EH (cell line): Measurements from ENCODE around the gene CYP46A1.

Experiments used
- DNase-seq: peaks from one replicate; pipeline ENCODE4 v3.0.0-alpha.2; 2015; ENCODE audit warnings: low read depth

The CYP46A1 gene

DNA sequence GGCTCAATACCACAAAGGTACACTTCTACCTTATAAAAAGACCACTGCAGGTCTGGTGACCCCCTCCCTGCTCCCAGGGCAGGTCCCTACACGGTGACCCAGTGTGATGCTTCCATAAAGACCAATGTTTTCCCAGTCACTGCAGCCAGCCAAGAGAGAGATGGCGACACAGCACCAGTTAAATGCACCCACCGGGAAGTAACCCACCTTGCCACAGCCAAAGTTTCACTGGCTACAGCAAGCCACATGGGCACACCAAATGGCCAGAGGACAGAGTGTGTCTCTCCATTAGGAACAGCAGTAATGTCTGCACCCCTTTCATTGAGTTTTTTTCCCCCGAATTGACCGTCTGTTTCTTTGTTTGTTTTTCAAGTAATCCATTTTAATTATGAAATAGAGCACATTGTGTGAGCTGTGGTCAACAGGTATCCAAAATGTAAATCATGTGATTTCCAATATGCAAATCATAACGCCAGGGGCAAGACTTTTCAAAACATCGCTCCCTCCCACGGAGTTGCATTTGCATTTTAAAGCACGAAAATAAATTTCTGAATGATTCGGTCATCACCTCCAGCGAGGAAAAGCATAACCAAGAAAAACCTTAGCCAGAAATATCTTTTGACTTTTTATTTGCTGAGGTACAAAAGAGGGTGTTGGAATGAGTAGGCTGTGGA, 60.2 kb downstream of the CYP46A1 start:
- peak; percentile 83 for DNase-seq

GRCh38 chr14:99744873-99745224, 60.8 kb downstream of the CYP46A1 start:
- DNase-seq: no peak

DNA sequence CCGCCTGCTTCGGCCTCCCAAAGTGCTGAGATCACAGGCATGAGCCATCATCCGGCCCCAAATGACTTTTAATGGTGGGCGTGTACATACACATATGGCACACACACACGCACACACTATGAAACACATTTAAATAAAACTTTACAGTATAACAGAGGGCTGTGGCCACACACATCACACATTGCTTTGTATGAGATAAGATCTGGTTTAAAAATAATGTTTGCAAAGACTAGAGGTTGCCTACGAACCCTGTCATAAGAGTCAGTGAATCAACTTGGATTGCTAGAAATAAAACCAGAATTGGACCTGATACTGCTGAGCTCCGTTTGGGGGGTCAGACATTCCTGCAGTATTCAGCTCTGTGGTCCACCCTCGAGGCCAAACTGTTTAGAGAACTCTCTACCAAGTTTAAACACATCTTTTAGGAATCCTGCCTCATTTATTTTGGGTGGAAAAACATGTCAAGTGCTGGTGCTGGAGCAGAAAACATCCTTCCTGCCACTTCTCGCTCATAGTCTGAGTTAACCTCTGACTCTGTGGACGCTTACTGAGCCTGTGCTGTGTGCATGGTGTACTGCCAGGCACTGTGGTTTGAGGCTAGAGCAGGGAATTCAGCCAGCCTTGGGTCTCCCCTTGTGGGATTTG, 61.3 kb downstream of the CYP46A1 start:
- peak; percentile 92 for DNase-seq

DNA sequence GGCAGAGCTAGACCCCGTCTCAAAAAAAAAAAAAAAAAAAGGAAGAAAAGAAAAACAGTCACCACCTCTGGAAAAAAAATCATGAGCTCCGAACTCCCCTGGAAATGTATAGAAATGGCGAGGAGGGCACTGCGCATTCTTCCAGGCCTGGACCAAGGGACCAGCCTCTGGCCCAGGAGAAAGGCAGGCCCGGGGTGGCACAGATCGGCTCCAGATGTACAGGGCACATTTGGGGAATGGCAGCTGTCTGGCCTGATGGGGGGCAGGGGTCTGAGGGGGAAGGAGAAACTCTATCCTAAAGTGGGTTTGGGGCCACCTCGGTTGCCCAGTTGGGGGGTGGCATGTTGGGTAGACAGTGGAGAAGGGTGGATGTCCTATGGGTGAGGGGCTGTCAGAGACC, 63.1 kb downstream of the CYP46A1 start:
- no peak for DNase-seq

DNA sequence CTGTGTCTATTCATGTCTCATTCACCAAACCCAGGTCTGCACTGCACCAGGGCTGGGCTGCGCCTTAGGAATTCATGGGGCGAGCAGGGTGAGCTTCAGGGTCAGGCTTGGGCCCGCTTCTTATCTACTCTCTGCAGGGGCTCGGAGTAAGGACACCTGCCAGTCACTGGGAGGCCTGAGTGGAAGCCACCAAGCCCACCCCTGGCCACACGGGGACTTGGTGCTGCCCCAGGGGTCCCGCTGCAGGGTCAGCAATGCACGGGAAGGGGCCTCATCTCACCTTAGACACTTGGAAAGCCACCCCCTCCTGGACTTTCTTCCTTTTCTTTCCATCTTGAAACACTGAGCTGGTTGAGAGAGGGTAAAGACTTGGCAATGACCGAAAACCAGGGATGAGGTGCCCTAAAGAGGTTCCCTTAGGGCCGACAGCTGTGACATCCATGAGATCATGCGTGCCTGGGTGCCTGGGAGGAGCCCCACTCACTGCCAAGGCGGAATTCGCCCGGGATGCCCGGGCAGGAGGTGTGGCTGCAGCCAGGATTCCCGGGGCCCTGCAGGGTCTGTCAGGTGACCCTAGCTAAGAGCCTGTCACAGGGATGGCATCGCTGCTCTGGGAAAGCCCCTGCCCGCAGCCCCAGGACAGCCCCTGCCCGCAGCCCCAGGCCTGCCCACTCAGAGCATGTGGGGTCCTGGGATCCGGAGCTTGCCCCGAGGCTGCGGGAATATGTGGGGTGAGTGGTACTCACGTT, 63.7 kb downstream of the CYP46A1 start:
- DNase-seq: no peak

- DNase-seq: no peak
Observed at GRCh38 chr14:99748529-99748928, 64.4 kb downstream of the CYP46A1 start.

DNA sequence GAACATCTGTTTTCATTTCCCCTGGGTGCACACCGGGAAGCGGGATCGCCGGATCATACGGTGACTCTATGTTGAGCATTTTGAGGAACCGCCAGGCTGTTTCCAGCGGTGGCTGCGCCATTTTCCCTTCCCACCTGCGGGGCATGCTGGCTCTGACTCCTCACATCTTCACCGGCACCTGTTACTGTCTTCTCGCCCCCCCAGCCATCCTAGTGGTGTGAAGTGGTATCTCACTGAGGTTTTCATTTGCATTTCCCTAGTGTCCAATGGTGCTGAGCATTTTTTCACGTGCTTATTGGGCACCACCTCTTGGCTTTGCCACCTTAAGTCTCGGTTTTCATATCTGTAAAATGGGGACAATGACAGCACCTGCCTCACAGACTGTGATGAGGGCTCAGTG, 65.0 kb downstream of the CYP46A1 start:
- DNase-seq: no peak

- no peak for DNase-seq
Observed at GRCh38 chr14:99749763-99750715, 65.9 kb downstream of the CYP46A1 start.

GRCh38 chr14:99750746-99751450, 66.8 kb downstream of the CYP46A1 start:
- DNase-seq: no peak

GRCh38 chr14:99751539-99752485, 67.7 kb downstream of the CYP46A1 start:
- peak; percentile 87 for DNase-seq

GRCh38 chr14:99752486-99753121, 68.5 kb downstream of the CYP46A1 start:
- peak; percentile 88 for DNase-seq

DNA sequence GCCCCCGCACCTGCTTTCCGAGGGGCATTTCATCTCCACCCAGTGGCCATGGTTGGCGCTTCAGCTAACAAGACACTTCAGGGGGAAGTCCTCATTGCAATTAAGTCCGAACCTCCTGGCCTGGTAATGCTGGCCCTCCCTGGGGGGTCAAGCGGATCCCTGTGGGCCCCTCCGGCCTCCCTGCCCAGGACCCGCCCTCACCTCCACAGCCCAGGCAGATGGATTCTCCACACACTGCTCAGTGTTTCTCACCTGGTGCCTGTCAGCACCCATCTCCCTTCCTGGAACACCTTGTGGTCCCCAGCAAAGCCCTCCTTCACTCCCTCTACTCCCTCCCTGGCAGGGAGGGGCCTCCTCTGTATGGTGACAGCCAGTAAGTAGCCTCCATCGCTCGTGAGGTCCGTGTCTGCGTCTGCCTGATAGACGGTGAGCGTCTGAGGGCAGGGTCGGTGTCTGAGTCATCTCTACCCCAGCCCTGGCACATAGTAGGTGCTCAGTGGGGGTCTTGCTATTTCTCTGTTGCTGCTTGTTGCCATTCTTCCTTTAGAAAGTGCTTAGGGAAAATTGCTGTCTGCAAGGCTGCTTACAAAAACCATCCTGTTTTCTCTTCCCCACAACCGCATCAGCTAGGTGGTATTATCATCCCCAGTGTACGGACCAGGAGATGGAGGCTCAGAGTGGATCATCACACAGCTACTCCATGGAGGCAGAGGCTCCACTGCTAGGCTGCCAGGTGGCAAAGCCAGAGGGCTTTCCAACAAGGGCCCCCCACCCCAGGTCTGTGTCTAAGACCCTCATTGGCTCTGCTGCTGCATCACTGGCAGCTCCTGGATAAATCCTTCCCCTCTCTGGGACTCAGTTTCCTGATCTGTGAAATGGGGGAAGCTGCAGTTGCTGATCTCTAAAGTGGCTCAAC, 69.4 kb downstream of the CYP46A1 start:
- DNase-seq: no peak

- peak; percentile 15 for DNase-seq
Observed at GRCh38 chr14:99754141-99755067, 70.3 kb downstream of the CYP46A1 start.

DNA sequence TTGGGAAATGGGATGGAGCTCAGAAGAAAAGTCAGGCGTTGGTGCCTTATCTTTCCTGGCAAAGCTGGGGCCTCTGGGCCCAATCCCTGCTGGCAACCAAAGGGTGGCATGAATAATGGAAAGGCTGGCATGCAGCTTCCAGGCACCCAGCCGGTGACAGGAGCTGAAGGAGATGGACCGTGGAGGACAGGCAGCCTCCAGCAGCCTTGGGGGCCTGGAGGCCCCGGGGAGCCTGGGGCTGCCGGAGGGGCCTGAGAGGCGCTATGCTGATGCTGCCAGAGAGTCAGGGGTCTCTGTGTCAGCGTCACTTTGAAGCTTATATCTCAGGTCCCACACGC, 70.9 kb downstream of the CYP46A1 start:
- no peak for DNase-seq

GRCh38 chr14:99755629-99756603, 71.8 kb downstream of the CYP46A1 start:
- peak; percentile 95 for DNase-seq

DNA sequence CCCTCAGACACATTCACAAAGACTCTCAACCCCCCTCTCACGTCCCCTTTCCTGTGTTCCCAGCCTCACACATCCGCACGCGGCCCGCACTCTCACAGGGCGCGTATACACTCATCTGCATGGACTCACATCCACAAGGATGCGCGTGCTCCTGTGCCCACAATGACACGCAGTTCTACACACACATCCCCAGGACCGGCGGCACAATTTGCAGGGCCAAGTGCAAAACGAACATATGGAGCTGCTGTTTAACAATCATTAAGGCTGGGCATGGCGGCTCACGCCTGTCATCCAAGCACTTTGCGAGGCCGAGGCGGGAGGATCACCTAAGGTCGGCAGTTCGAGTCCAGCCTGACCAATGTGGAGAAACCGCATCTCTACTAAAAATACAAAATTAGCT, 72.7 kb downstream of the CYP46A1 start:
- peak; percentile 23 for DNase-seq
